DMS153 treated with DMSO at 0.1 percent for 48 hours (cell line): ENCODE data around the gene SMKR1.
"Not testable (repeated sequence)": the region's sequence is repeated elsewhere in the genome, so short reads cannot be mapped to it uniquely, and the experiment has no call there.

ENCODE experiments used
- DNase-seq: peaks from one replicate; lab custom pipeline; 2025; ENCODE audit not compliant: unreplicated experiment; lab: John Stamatoyannopoulos, UW

Gene SMKR1

DNA sequence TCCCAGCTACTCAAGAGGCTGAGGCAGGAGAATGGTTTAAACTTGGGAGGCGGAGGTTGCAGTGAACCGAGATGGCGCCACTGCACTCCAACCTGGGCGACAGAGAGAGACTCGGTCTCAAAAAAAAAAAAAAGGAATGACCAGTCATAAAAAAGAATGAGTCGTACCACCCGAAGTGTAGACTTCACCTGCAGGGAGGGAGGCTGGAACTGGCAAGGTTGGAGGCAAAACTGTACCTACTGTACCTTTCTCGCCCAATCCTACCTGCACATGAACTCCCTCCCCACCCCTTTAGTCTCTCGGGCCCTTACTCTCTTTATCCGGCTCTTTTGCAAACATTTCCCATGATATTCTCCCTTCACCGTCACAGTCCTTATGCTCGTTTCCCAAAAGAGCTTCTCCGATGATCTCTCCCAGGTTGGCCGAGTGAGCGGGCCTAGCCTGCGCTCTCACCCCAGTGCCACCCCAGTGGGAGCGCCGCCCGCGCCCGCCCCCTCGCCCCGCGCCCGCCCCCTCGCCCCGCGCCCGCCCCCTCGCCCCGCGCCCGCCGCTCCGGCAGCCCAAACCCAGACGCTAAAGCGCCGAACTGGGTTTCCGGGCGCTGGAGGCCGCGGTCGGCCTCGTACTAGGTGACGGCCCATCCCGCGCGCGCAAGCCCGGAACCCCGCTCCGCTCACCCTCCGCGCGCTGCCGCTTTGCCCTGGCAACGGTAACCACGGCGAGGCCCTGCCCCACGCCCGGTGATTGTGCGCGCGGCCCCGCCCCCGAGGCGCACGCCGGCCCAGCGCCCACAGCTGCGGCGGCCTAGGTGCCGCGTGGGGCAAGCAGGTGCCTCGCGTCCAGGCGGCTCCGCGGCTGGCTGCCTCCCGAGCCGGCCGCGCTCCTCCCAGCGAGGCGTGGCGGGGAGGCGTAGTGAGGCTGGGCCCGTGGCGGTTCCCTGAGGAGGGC lies at the start of gene SMKR1:
Gene SMKR1, plus strand, starts transcription at position 772 of the 948 bp plus-strand sequence. CDS start 294 bp downstream, outside the sequence.
- peak; percentile 25 for DNase-seq

DNA sequence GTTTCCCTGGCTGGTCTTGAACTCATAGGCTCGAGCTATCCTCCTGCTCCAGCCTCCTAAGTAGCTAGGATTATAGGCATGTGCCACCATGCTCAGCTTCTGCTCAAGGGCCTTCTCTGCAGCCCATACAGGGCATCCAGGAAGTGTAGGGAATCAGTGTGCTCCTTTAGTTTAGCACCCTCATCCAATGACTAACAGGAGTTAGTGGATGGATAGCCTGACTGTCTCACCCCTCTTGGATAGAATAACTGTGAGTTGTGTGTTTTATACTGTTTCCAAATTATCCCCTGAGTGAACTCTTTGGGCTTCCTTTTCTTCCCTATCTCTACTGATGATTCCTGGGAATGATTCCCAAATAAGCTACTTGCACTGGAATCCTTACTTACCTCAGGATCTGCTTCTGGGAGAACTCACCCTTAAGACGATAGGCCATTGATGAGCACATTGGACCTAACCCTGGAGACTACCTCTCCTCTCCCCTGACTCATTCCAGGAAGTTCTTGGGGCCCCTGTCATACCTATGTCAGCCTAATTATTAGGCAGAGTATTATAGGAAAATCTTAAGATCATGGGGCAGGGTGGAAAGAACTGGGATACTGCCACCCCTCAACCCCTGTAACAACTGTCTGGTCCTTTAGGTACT lies 49.6 kb upstream of the SMKR1 start:
- DNase-seq, result no peak

- DNase-seq, result no peak
Observed at GRCh38 chr7:129453510-129454248, 48.7 kb upstream of the SMKR1 start.

DNA sequence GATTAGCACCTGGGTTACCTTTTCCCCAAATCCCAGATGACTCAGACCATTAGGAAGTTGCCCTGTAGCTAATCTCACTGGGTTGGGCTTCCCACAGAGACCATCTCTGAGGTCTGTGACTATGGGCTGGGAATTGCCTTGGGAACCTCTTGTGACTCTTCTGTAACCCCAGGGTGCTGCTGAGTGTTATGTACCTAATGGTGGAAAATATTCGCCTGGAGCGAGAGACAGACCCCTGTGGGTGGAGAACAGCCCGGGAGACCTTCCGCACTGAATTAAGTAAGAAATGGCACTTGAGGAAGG lies 48.1 kb upstream of the SMKR1 start:
- no peak for DNase-seq

GRCh38 chr7:129456421-129456820 lies 45.9 kb upstream of the SMKR1 start:
- DNase-seq, result no peak

GRCh38 chr7:129457101-129457500 lies 45.2 kb upstream of the SMKR1 start:
- DNase-seq, result no peak

DNA sequence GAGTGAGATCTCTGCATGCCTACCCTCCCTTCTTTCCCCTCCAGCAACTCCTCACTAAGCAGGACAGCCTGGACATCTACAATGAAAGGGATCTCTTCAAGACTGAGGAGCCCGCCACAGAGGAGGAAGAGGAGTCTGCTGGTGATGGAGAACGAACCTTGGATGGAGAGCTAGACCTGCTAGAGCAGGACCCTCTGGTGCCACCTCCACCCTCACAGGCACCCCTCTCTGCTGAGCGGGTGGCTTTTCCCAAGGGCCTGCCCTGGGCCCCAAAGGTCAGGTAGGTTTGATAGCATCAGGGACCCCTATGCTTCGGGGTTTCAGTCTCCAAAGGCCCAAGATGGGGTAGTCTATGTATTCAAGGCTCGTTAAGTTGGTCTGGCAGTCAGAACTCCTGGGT lies 44.2 kb upstream of the SMKR1 start:
- DNase-seq, result no peak

DNA sequence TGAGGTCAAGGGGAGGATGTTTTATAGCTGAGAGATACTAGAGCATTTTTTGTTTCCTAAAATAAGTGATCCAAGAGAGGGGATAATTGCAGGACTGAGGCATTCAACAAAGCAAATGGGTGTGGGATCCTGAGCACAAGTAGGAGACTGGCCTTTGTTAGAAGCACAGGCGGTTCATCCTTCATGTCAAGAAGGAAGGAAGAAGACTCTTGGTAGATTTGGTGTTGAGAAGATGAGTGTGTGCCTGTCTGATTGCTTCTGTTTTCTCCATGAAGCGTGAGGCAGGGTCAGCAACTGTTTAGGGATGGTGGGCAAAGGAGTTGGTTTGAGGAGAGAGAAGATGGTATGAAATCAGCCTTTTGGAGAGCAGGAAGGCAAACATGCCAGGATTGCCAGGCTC lies 40.5 kb upstream of the SMKR1 start:
- DNase-seq, result no peak

DNA sequence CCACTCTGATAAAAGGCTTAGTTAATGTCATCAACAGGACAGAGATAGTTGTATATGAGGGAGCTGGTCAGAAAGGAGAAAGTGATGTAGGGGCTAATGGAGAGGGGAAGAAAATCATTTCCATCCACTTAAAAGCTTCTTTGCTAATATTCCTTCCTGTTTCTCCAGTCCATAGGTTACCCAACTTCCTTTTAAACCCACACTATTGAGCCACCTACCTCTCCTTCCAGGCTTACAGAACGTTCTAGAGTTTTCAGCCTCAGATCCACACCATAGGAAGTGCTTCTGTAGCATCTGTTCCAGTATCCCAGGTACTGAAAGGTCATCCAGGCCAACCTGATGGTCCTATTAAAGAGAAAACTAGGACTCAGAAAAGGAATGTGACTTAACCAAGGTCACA lies 39.9 kb upstream of the SMKR1 start:
- no peak for DNase-seq

DNA sequence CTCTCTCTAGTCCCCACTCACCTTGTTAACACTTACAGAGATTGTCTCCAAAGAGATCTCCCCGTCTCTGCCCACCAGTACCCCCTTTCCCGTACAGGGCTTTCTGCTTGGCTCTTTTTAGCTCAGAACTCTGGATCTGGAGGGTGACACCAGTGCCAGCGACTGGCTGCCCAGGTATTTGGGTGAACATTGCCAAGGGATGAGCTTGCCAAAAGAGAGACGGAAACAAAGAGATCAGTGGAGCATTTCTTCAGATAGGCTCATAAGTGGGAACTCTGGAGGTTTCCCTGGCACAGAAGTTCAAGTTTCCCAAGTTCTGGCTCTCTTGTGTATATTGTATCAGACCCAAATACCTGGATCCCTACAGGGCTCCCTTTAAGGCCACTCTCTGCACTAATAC lies 38.1 kb upstream of the SMKR1 start:
- no peak for DNase-seq

- no peak for DNase-seq
Observed at GRCh38 chr7:129465080-129465479, 37.3 kb upstream of the SMKR1 start.

GRCh38 chr7:129466796-129467195 lies 35.5 kb upstream of the SMKR1 start:
- no peak for DNase-seq

GRCh38 chr7:129468087-129468486 lies 34.2 kb upstream of the SMKR1 start:
- no peak for DNase-seq

- DNase-seq, result no peak
Observed at GRCh38 chr7:129468547-129468946, 33.8 kb upstream of the SMKR1 start.

- DNase-seq, result no peak
Observed at GRCh38 chr7:129469930-129470329, 32.4 kb upstream of the SMKR1 start.

DNA sequence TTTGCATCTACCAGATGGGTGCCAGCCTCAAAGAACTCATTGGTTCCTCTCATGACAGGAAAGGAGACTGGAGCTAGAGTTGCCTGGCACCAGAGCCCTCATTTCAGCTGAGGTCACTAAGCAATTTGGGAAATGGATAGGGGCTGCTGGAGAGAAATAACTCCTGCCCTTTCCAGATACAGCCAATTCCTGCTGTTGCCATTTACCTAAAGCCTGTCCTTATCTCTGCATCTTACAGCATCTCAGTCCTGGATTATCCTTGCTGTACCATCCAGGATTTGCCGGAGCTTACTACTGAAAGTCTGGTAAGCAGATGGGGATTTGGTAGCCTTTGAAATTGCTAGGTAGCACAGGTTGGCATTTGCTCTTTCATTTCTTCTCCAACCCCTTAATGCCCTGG lies 31.9 kb upstream of the SMKR1 start:
- DNase-seq, result no peak

GRCh38 chr7:129471402-129471827 lies 30.9 kb upstream of the SMKR1 start:
- no peak for DNase-seq

GRCh38 chr7:129475931-129476330 lies 26.4 kb upstream of the SMKR1 start:
- not testable (repeated sequence) for DNase-seq

GRCh38 chr7:129476398-129476797 lies 25.9 kb upstream of the SMKR1 start:
- DNase-seq, result not testable (repeated sequence)

- no peak for DNase-seq
Observed at GRCh38 chr7:129479831-129480230, 22.5 kb upstream of the SMKR1 start.

- no peak for DNase-seq
Observed at GRCh38 chr7:129480674-129481363, 21.5 kb upstream of the SMKR1 start.
